ENCODE results near the gene FOXE1. TPM values are rescaled to one million over a fixed set of nuclear protein-coding genes. Genes with fewer than 3 reads are reported as not detected.

The FOXE1 gene
- total RNA-seq, 1 experiment from 2014 or later = not detected

DNA sequence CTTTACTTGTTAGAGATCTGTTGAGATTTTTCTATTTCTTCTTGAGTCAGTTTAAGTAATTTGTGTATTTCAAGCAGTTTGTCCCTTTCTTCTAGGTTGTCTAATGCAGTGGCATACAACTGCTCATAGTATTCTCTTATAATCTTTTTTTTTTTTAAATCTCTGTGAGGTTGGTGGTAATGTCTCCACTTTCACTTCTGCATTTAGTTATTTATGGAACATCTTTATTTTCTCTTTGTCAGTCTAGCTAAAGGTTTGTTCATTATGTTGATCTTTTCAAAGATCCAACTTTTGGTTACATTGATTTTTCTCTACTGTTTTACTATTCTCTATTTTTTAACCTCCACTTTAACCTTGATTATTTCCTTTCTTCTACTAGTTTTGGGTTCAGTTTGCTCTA lies 13.8 kb downstream of the FOXE1 start:
- Histone ChIP-seq H2AFZ (ENCODE audit: low read depth, low read length, poor library complexity, severe bottlenecking) (no peak overlapping the region), H3K4me1 (ENCODE audit: control insufficient read depth in 1 of 2, insufficient read depth in 2 of 2, low read length in 2 of 2) (no peaks in the 10 kb centered on the region), H3K4me3 (replicated peaks in 1 of 2; ENCODE audit: low read depth in 1 of 2, low read length in 2 of 2) (no peak overlapping the region), H3K27ac (ENCODE audit: low read depth, low read length) (no peak overlapping the region), H3K79me2 (ENCODE audit: insufficient read depth, low read length) (no peaks in the 10 kb centered on the region), H3K9me2 (ENCODE audit: insufficient read depth) (no peaks in the 10 kb centered on the region), H3K9ac (ENCODE audit: low read length) (no peak overlapping the region), H3K4me2 (ENCODE audit: low read length) (no peak overlapping the region), H3K27me3 (ENCODE audit: insufficient read depth, low read length) (no peaks in the 10 kb centered on the region), H4K20me1 (ENCODE audit: insufficient read depth) (no peaks in the 10 kb centered on the region), H3K36me3 (ENCODE audit: control insufficient read depth in 1 of 2, insufficient read depth in 2 of 2, low read length in 2 of 2) (no peaks in the 10 kb centered on the region), H3K9me3 (ENCODE audit: control insufficient read depth in 1 of 2, insufficient read depth in 1 of 2, low read depth in 1 of 2, low read length in 2 of 2) (peaks cover 0 to 4% of the 10 kb centered on the region in 2 experiments; a peak in 2 of 4 replicates)
- BruUV-seq (replicated peaks) = no TSS peak
- DNase-seq (ENCODE audit: low read depth, low spot score) (no peak), ATAC-seq (no peak)
- ChIA-PET CTCF (no interaction called here), POLR2A (no interaction called here), RAD21 (ENCODE audit: low non-redundant PET in 1 of 2, low total read pairs in 2 of 2, uncharacterized antibody in 2 of 2, unreplicated experiment in 2 of 2) (no interaction called here)
- TF ChIP-seq SP1 (IDR thresholded peaks at IDR 0.05; ENCODE audit: low read depth) (no peak), RAD21 (IDR thresholded peaks at IDR 0.05; ENCODE audit: low read depth) (no peak), CEBPB (IDR thresholded peaks at IDR 0.05; ENCODE audit: low read depth) (no peak)
- TF ChIP-seq, protein P1, sequence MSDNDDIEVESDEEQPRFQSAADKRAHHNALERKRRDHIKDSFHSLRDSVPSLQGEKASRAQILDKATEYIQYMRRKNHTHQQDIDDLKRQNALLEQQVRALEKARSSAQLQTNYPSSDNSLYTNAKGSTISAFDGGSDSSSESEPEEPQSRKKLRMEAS (IDR thresholded peaks at IDR 0.05) = no peak
- TF ChIP-seq, protein P2, sequence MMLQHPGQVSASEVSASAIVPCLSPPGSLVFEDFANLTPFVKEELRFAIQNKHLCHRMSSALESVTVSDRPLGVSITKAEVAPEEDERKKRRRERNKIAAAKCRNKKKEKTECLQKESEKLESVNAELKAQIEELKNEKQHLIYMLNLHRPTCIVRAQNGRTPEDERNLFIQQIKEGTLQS (IDR thresholded peaks at IDR 0.05) = no peak
- TF ChIP-seq, protein P3, sequence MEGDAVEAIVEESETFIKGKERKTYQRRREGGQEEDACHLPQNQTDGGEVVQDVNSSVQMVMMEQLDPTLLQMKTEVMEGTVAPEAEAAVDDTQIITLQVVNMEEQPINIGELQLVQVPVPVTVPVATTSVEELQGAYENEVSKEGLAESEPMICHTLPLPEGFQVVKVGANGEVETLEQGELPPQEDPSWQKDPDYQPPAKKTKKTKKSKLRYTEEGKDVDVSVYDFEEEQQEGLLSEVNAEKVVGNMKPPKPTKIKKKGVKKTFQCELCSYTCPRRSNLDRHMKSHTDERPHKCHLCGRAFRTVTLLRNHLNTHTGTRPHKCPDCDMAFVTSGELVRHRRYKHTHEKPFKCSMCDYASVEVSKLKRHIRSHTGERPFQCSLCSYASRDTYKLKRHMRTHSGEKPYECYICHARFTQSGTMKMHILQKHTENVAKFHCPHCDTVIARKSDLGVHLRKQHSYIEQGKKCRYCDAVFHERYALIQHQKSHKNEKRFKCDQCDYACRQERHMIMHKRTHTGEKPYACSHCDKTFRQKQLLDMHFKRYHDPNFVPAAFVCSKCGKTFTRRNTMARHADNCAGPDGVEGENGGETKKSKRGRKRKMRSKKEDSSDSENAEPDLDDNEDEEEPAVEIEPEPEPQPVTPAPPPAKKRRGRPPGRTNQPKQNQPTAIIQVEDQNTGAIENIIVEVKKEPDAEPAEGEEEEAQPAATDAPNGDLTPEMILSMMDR (IDR thresholded peaks at IDR 0.05 in 2 of 3, conservative IDR thresholded peaks at IDR 0.05 in 1 of 3; ENCODE audit: borderline replicate concordance in 1 of 3, insufficient read depth in 1 of 3, low read depth in 2 of 3, low read length in 2 of 3) = no peak
- intact Hi-C loops (cut with micrococcal nuclease) = no loop called here

DNA sequence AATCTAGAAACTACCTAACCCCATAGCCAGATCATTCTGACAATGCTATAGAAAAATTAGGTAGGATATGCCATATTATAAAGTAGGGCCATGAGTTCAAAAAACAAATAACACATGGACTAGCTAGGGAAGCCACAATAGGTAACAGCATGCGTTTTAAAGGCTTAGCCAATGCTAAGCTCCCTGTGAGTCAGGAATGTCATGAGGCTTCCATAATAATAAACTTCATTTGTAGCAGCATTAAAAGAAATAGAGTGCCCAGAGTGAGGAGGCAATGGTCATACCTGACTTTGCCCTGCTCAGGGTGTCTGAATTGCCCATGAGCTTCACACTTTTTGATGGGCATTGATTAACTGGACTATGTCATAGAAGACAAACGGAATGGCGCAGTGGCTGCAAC lies 15.8 kb downstream of the FOXE1 start:
- Histone ChIP-seq H4K20me1 (ENCODE audit: insufficient read depth) (no peaks in the 10 kb centered on the region), H3K27me3 (ENCODE audit: insufficient read depth, low read length) (no peaks in the 10 kb centered on the region), H3K9ac (ENCODE audit: low read length) (no peak overlapping the region), H2AFZ (ENCODE audit: low read depth, low read length, poor library complexity, severe bottlenecking) (no peak overlapping the region), H3K27ac (ENCODE audit: low read depth, low read length) (no peak overlapping the region), H3K4me3 (replicated peaks in 1 of 2; ENCODE audit: low read depth in 1 of 2, low read length in 2 of 2) (no peak overlapping the region), H3K36me3 (ENCODE audit: control insufficient read depth in 1 of 2, insufficient read depth in 2 of 2, low read length in 2 of 2) (no peaks in the 10 kb centered on the region), H3K9me3 (ENCODE audit: control insufficient read depth in 1 of 2, insufficient read depth in 1 of 2, low read depth in 1 of 2, low read length in 2 of 2) (peaks cover 0 to 4% of the 10 kb centered on the region in 2 experiments; a peak in 2 of 4 replicates), H3K4me1 (ENCODE audit: control insufficient read depth in 1 of 2, insufficient read depth in 2 of 2, low read length in 2 of 2) (peaks cover 0 to 5% of the 10 kb centered on the region in 2 experiments; a peak in 2 of 4 replicates), H3K4me2 (ENCODE audit: low read length) (no peak overlapping the region), H3K9me2 (ENCODE audit: insufficient read depth) (no peaks in the 10 kb centered on the region), H3K79me2 (ENCODE audit: insufficient read depth, low read length) (no peaks in the 10 kb centered on the region)
- ATAC-seq (no peak), DNase-seq (ENCODE audit: low read depth, low spot score) (no peak)
- TF ChIP-seq, protein P3 (IDR thresholded peaks at IDR 0.05 in 2 of 3, conservative IDR thresholded peaks at IDR 0.05 in 1 of 3; ENCODE audit: borderline replicate concordance in 1 of 3, insufficient read depth in 1 of 3, low read depth in 2 of 3, low read length in 2 of 3) = no peak
- TF ChIP-seq, protein P4, sequence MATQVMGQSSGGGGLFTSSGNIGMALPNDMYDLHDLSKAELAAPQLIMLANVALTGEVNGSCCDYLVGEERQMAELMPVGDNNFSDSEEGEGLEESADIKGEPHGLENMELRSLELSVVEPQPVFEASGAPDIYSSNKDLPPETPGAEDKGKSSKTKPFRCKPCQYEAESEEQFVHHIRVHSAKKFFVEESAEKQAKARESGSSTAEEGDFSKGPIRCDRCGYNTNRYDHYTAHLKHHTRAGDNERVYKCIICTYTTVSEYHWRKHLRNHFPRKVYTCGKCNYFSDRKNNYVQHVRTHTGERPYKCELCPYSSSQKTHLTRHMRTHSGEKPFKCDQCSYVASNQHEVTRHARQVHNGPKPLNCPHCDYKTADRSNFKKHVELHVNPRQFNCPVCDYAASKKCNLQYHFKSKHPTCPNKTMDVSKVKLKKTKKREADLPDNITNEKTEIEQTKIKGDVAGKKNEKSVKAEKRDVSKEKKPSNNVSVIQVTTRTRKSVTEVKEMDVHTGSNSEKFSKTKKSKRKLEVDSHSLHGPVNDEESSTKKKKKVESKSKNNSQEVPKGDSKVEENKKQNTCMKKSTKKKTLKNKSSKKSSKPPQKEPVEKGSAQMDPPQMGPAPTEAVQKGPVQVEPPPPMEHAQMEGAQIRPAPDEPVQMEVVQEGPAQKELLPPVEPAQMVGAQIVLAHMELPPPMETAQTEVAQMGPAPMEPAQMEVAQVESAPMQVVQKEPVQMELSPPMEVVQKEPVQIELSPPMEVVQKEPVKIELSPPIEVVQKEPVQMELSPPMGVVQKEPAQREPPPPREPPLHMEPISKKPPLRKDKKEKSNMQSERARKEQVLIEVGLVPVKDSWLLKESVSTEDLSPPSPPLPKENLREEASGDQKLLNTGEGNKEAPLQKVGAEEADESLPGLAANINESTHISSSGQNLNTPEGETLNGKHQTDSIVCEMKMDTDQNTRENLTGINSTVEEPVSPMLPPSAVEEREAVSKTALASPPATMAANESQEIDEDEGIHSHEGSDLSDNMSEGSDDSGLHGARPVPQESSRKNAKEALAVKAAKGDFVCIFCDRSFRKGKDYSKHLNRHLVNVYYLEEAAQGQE (IDR thresholded peaks at IDR 0.05; ENCODE audit: low read depth) = no peak
- TF ChIP-seq CEBPB (IDR thresholded peaks at IDR 0.05; ENCODE audit: low read depth) (no peak), SP1 (IDR thresholded peaks at IDR 0.05; ENCODE audit: low read depth) (no peak), ELF1 (IDR thresholded peaks at IDR 0.05; ENCODE audit: borderline replicate concordance, low read depth) (no peak), TCF7L2 (IDR thresholded peaks at IDR 0.05; ENCODE audit: borderline replicate concordance, extremely low read depth, insufficient read depth, insufficient read length) (no peak)
- ChIA-PET POLR2A (no interaction called here), RAD21 (ENCODE audit: low non-redundant PET in 1 of 2, low total read pairs in 2 of 2, uncharacterized antibody in 2 of 2, unreplicated experiment in 2 of 2) (no interaction called here), CTCF (no interaction called here)
- BruUV-seq (replicated peaks) = no TSS peak
- intact Hi-C loops (cut with micrococcal nuclease) = no loop called here

Data from HCT116 (cell line).